ENCODE results near the gene KRTAP10-4. TPM values are rescaled to one million over a fixed set of nuclear protein-coding genes. Genes with fewer than 3 reads are reported as not detected.
"Not testable (repeated sequence)": the region's sequence is repeated elsewhere in the genome, so short reads cannot be mapped to it uniquely, and the experiment has no call there.

The KRTAP10-4 gene
- total RNA-seq, 3 donors from 2014 or later, result not detected

DNA sequence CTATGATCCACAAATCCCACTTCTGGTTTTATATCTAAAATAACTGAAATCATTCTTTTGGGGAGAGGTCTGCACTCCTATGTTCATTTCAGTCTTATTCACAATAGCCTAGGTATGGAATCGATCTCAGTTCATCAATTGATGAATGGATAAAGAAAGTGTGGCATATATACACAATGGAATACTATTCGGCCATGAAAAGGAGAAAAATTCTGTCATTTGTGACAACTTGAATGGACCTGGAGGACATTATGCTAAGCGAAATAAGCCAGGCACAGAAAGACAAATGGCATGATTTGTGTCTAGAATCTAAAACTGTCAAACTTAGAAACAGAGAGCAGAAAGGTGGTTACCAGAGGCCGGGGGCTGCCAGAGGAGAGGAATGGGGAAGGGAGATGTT lies 33.0 kb downstream of the KRTAP10-4 start:
- peaks cover 0 to 29% of the 10 kb centered on the region in 2 donors for H3K27me3 ChIP-seq
- TF ChIP-seq POLR2AphosphoS5 (IDR thresholded peaks at IDR 0.05) (no peak), CTCF (IDR thresholded peaks at IDR 0.05) (no peak), POLR2A (IDR thresholded peaks at IDR 0.05) (no peak)
- intact Hi-C loops (cut with DNase I; ENCODE audit: low total_unique reads), result no loop called here

DNA sequence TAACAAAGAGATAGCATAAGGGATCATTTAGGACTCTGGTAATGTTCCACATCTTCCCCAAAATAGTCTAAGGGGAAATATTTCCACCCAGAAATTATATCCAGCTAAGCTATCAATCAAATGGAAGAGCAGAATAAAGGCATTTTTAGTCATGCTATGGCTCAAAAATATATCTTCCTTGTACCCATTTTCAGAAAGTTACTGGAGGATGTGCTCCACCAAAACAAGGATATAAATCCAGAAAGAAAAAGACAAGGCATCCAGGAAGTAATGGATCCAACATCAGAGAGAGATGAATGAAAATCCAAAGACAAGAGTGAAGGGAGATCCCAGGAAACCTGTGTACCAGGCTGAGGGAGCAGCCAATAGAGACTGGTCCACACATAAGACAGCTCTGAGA lies 35.7 kb downstream of the KRTAP10-4 start:
- intact Hi-C loops (cut with DNase I; ENCODE audit: low total_unique reads), result no loop called here
- Histone ChIP-seq H3K9me3 (peaks cover 29 to 38% of the 10 kb centered on the region in 2 donors), H3K4me3 (no peak overlapping the region), H3K27ac (no peak overlapping the region), H3K36me3 (no peaks in the 10 kb centered on the region), H3K4me1 (no peaks in the 10 kb centered on the region), H3K27me3 (peaks cover 0 to 13% of the 10 kb centered on the region in 2 donors)
- TF ChIP-seq CTCF (IDR thresholded peaks at IDR 0.05), result no peak
- TF ChIP-seq POLR2AphosphoS5 (IDR thresholded peaks at IDR 0.05), result no peak
- no peak for TF ChIP-seq POLR2A (IDR thresholded peaks at IDR 0.05)
- DNase-seq (ENCODE audit: low spot score in 2 of 2), result no peak

More for the DNA sequence above, 33.0 kb downstream of the KRTAP10-4 start:
- Histone ChIP-seq H3K4me3 (no peak overlapping the region), H3K4me1 (no peaks in the 10 kb centered on the region), H3K27ac (no peak overlapping the region), H3K9me3 (peaks cover 22 to 32% of the 10 kb centered on the region in 2 donors), H3K36me3 (no peaks in the 10 kb centered on the region)
- DNase-seq (ENCODE audit: low spot score in 2 of 2), result no peak

GRCh38 chr21:44610157-44610843 lies 36.8 kb downstream of the KRTAP10-4 start:
- H3K27ac ChIP-seq; H3K4me1 ChIP-seq; intact Hi-C loops (cut with DNase I; ENCODE audit: low total_unique reads); H3K4me3 ChIP-seq; H3K36me3 ChIP-seq; DNase-seq (ENCODE audit: low spot score in 2 of 2): not testable (repeated sequence)
- Histone ChIP-seq H3K9me3 (peaks cover 29 to 34% of the 10 kb centered on the region in 2 donors), H3K27me3 (peaks cover 0 to 22% of the 10 kb centered on the region in 2 donors)

DNA sequence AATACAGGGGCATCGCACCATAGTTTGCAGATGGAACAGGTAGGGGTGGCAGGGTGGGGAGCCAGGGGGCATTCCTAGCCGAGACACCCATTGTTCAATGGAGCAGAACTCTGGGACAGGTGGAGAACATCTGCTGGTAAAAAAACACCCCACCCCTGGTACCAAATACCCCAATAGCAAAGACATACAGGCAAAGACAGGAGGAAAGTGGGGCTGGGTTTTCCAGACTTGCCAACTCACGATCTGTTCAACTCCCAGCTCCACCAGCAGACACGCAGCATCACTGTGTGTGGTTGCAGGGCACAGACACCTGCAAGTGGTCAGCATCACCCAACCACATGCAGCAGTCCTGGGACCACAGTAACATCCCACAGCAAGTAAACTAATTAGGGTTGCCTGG lies 38.0 kb downstream of the KRTAP10-4 start:
- intact Hi-C loops (cut with DNase I; ENCODE audit: low total_unique reads), result no loop called here
- DNase-seq (ENCODE audit: low spot score in 2 of 2), result no peak
- no peak for TF ChIP-seq POLR2A (IDR thresholded peaks at IDR 0.05)
- no peak for TF ChIP-seq POLR2AphosphoS5 (IDR thresholded peaks at IDR 0.05)
- no peak for TF ChIP-seq CTCF (IDR thresholded peaks at IDR 0.05)
- no peak overlapping the region for H3K4me3 ChIP-seq
- no peaks in the 10 kb centered on the region for H3K36me3 ChIP-seq
- peaks cover 0 to 31% of the 10 kb centered on the region in 2 donors for H3K27me3 ChIP-seq
- H3K27ac ChIP-seq, result no peak overlapping the region
- peaks cover 29 to 34% of the 10 kb centered on the region in 2 donors for H3K9me3 ChIP-seq
- no peaks in the 10 kb centered on the region for H3K4me1 ChIP-seq

DNA sequence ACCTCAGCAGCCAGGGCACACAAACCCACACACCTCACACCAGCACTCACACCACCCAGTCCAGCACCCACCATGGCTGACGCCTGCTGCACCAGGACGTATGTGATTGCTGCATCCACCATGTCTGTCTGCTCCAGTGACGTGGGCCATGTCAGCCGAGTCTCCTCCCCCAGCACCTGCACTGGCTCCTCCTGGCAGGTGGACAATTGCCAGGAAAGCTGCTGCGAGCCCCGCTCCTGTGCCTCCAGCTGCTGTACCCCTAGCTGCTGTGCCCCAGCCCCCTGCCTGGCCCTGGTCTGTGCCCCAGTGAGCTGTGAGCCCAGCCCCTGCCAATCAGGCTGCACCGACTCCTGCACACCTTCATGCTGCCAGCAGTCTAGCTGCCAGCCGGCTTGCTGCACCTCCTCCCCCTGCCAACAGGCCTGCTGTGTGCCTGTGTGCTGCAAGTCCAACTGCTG lies 38.5 kb downstream of the KRTAP10-4 start, which contains the start of gene KRTAP10-8:
Gene KRTAP10-8 (plus strand): TSS at position 51 of the 458 bp plus-strand sequence. CDS start 22 bp downstream, at position 73.
- no peak within 1 kb of the TSS for H3K27ac ChIP-seq
- TF ChIP-seq POLR2A (IDR thresholded peaks at IDR 0.05) (no peak), CTCF (IDR thresholded peaks at IDR 0.05) (no peak), POLR2AphosphoS5 (IDR thresholded peaks at IDR 0.05) (no peak)
- intact Hi-C loops (cut with DNase I; ENCODE audit: low total_unique reads), result no loop called here
- H3K9me3 ChIP-seq, result peaks cover 29 to 34% of the 10 kb centered on the region in 2 donors
- no peak within 1 kb of the TSS for H3K4me3 ChIP-seq
- no peak for DNase-seq (ENCODE audit: low spot score in 2 of 2)
- peaks cover 0 to 33% of the 10 kb centered on the region in 2 donors for H3K27me3 ChIP-seq
- no peaks in the 10 kb centered on the region for H3K4me1 ChIP-seq
- H3K36me3 ChIP-seq, result no peaks in the 10 kb centered on the region
